ENCODE results near the gene CCDC112.

DNA sequence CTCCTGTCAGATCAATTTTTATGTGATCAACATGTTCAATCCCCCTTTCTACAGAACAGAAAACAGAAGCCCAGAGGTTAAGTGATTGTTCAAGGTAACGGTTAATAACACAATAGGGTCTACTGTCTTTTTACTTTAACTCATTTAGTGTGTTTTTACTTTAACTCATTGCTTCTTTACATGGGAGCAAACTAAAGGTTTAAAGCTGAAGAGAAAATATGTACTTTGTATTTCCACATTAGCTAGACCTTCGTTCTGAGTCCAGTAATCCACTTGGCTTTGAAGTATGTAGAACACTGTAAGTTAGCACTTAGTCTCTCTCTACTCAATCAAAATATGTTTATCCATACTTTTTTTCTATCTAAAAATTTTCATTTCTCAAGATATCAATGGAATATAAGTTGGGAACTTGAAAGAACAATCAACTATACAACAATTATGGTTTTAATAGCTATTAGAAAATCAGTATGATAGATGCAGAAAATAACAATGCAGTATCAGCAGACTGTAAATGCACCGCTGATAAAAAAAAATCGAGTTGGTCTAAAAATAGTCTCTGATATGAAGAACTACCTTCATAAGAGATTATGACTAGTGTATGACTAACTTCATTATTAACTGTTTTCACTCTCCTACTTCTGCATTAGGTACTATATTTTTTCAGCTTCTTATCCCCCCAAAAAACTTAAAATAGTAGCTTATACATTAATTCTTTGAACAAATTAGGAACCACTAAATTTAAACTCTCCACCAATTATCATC is 54.4 kb downstream of the CCDC112 start:
- TF ChIP-seq POLR2A (IDR thresholded peaks at IDR 0.05): no peak
- TF ChIP-seq, protein P1, sequence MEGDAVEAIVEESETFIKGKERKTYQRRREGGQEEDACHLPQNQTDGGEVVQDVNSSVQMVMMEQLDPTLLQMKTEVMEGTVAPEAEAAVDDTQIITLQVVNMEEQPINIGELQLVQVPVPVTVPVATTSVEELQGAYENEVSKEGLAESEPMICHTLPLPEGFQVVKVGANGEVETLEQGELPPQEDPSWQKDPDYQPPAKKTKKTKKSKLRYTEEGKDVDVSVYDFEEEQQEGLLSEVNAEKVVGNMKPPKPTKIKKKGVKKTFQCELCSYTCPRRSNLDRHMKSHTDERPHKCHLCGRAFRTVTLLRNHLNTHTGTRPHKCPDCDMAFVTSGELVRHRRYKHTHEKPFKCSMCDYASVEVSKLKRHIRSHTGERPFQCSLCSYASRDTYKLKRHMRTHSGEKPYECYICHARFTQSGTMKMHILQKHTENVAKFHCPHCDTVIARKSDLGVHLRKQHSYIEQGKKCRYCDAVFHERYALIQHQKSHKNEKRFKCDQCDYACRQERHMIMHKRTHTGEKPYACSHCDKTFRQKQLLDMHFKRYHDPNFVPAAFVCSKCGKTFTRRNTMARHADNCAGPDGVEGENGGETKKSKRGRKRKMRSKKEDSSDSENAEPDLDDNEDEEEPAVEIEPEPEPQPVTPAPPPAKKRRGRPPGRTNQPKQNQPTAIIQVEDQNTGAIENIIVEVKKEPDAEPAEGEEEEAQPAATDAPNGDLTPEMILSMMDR (IDR thresholded peaks at IDR 0.05): no peak
- TF ChIP-seq POLR2AphosphoS5 (IDR thresholded peaks at IDR 0.05): no peak

Measured in gastroesophageal sphincter (tissue), 3 donors.